Caco-2 (cell line): ENCODE results near the gene FAM229A. TPM values are rescaled to one million over a fixed set of nuclear protein-coding genes. Genes with fewer than 3 reads are reported as not detected.
A peak's percentile ranks its signal among the peaks of the same experiment; 100 is the strongest.

Experiments used
- BruUV-seq: library from RNA; stranded (reverse); fragments of 400-500 nt; replicated peaks from 2 replicates; lab custom pipeline; 2021; lab: Mats Ljungman, UMichigan
- CTCF ChIA-PET: fragments of 300-600 bp; sonication (Branson Sonifier 250); formaldehyde crosslinking; loops from one replicate; lab custom pipeline; 2022; ENCODE audit warnings: antibody characterized with exemption; lab: Charles Lee
- POLR2A ChIA-PET: fragments of 300-600 bp; sonication (Branson Sonifier 250); formaldehyde crosslinking; loops from one replicate; lab custom pipeline; 2022; ENCODE audit warnings: antibody characterized with exemption; lab: Charles Lee
- DNase-seq, 2 experiments: peaks; one replicate each; pipeline versions ENCODE4 v3.0.0 to v3.0.0-alpha.2; 2020 to 2022
- H3K27me3 ChIP-seq: replicated peaks from 2 replicates; pipeline ENCODE4 v1.6.0; 2011; ENCODE audit warnings: low read length; ENCODE audit not compliant: control insufficient read depth, insufficient read depth
- H3K36me3 ChIP-seq: 2 replicates; pipeline ENCODE4 v1.5.1; 2011; ENCODE audit warnings: low read length; ENCODE audit not compliant: control insufficient read depth, insufficient read depth
- H3K4me1 ChIP-seq: fragments of 250-450 bp; sonication (Bioruptor Pico); 2 replicates; pipeline ENCODE4 v1.5.1; 2020; ENCODE audit warnings: mild to moderate bottlenecking
- H3K4me3 ChIP-seq: 2 replicates; pipeline ENCODE4 v1.5.1; 2011; ENCODE audit warnings: low read depth, mild to moderate bottlenecking, control low read depth, low read length
- H3K9me3 ChIP-seq: fragments of 250-450 bp; sonication (Bioruptor Pico); 2 replicates; pipeline ENCODE4 v1.5.1; 2020; ENCODE audit warnings: mild to moderate bottlenecking, moderate library complexity
- H3K27ac Mint-ChIP-seq: one replicate; pipeline ENCODE4 v1.8.0; 2022; ENCODE audit warnings: mixed read lengths; ENCODE audit not compliant: unreplicated experiment
- H3K27me3 Mint-ChIP-seq: one replicate; pipeline ENCODE4 v1.8.0; 2022; ENCODE audit warnings: mixed read lengths; ENCODE audit not compliant: insufficient read depth, unreplicated experiment
- H3K36me3 Mint-ChIP-seq: one replicate; pipeline ENCODE4 v1.8.0; 2022; ENCODE audit warnings: mild to moderate bottlenecking, mixed read lengths; ENCODE audit not compliant: insufficient read depth, unreplicated experiment
- H3K4me1 Mint-ChIP-seq: one replicate; pipeline ENCODE4 v1.8.0; 2022; ENCODE audit warnings: low read depth, mixed read lengths; ENCODE audit not compliant: unreplicated experiment
- H3K4me3 Mint-ChIP-seq: one replicate; pipeline ENCODE4 v1.8.0; 2022; ENCODE audit warnings: mild to moderate bottlenecking, moderate library complexity, mixed read lengths; ENCODE audit not compliant: unreplicated experiment
- H3K9me3 Mint-ChIP-seq: one replicate; pipeline ENCODE4 v1.8.0; 2022; ENCODE audit warnings: mixed read lengths; ENCODE audit not compliant: unreplicated experiment
- CTCF ChIP-seq, 2 experiments: fragments of 200-600 bp in 1 of 2; IDR thresholded peaks; 1 replicate in 1 of 2; 2 replicates in 1 of 2; pipeline versions ENCODE4 v1.5.1 to v1.8.0; 2011 to 2022; ENCODE audit warnings: antibody characterized with exemption in 1 of 2, control low read depth in 1 of 2, inconsistent platforms in 1 of 2, low read depth in 1 of 2, low read length in 1 of 2, mild to moderate bottlenecking in 1 of 2, moderate library complexity in 1 of 2; ENCODE audit not compliant: insufficient read depth in 1 of 2, severe bottlenecking in 1 of 2, unreplicated experiment in 1 of 2
- intact Hi-C: fragments of 100-400 bp; cut with micrococcal nuclease; formaldehyde crosslinking; loops from one replicate; pipeline ENCODE4 v1.10.0; 2022; ENCODE audit not compliant: unreplicated experiment
- total RNA-seq: library from RNA; stranded (reverse); gene quantifications from 2 replicates; pipeline ENCODE4 v1.2.3, GENCODE V29; 2022

FAM229A gene
- total RNA-seq, 1 experiment from 2014 or later = 2.6 TPM

GRCh38 chr1:32334864-32335534 is 27.3 kb downstream of the FAM229A start:
- H3K9me3 ChIP-seq = no peaks in the 10 kb centered on the region
- no peaks in the 10 kb centered on the region for H3K9me3 Mint-ChIP-seq
- TF ChIP-seq CTCF (IDR thresholded peaks at IDR 0.05; ENCODE audit: insufficient read depth in 1 of 2, low read depth in 1 of 2, low read length in 1 of 2, severe bottlenecking in 1 of 2, unreplicated experiment in 1 of 2) = peak; percentile 39 to 52
- H3K36me3 ChIP-seq = peaks cover 2% of the 10 kb centered on the region; the same call in 1 of the 2 replicates
- H3K27ac Mint-ChIP-seq = peak overlapping the region; percentile 59
- peaks cover 22% of the 10 kb centered on the region for H3K4me1 ChIP-seq
- intact Hi-C loops = no loop called here
- peaks cover 21% of the 10 kb centered on the region for H3K4me1 Mint-ChIP-seq
- ChIA-PET CTCF (no interaction called here), POLR2A (interaction anchor here (0.6 to 1.7 kb wide), 3 partner anchors 59 to 261 kb away, joined by 5 to 9 read pairs (median 6); partner anchors contain the start of gene BSDC1)
- peak overlapping the region; percentile 79 for H3K4me3 ChIP-seq
- H3K27me3 ChIP-seq = no peaks in the 10 kb centered on the region
- peak in 1 of 2 experiments; percentile 51 for DNase-seq
- BruUV-seq = no TSS peak
- H3K4me3 Mint-ChIP-seq = peak overlapping the region; percentile 83
- H3K27me3 Mint-ChIP-seq = no peaks in the 10 kb centered on the region
- peaks cover 65% of the 10 kb centered on the region for H3K36me3 Mint-ChIP-seq

GRCh38 chr1:32334274-32334861 is 27.9 kb downstream of the FAM229A start:
- no peaks in the 10 kb centered on the region for H3K27me3 Mint-ChIP-seq
- H3K27ac Mint-ChIP-seq = peak overlapping the region; percentile 59
- peaks cover 21% of the 10 kb centered on the region for H3K4me1 Mint-ChIP-seq
- no peak for TF ChIP-seq CTCF (IDR thresholded peaks at IDR 0.05; ENCODE audit: insufficient read depth in 1 of 2, low read depth in 1 of 2, low read length in 1 of 2, severe bottlenecking in 1 of 2, unreplicated experiment in 1 of 2)
- H3K27me3 ChIP-seq = no peaks in the 10 kb centered on the region
- no TSS peak for BruUV-seq
- H3K36me3 ChIP-seq = peaks cover 2% of the 10 kb centered on the region; the same call in 1 of the 2 replicates
- H3K4me1 ChIP-seq = peaks cover 22% of the 10 kb centered on the region
- POLR2A ChIA-PET = no interaction called here
- H3K9me3 Mint-ChIP-seq = no peaks in the 10 kb centered on the region
- peak overlapping the region; percentile 79 for H3K4me3 ChIP-seq
- intact Hi-C loops = no loop called here
- peaks cover 67% of the 10 kb centered on the region for H3K36me3 Mint-ChIP-seq
- CTCF ChIA-PET = no interaction called here
- peak overlapping the region; percentile 83 for H3K4me3 Mint-ChIP-seq
- no peak for DNase-seq
- H3K9me3 ChIP-seq = no peaks in the 10 kb centered on the region

- Histone ChIP-seq H3K36me3 (peaks cover 2% of the 10 kb centered on the region; the same call in 1 of the 2 replicates), H3K4me1 (peaks cover 22% of the 10 kb centered on the region), H3K27me3 (no peaks in the 10 kb centered on the region), H3K9me3 (no peaks in the 10 kb centered on the region), H3K4me3 (no peak overlapping the region)
- H3K4me3 Mint-ChIP-seq = peak overlapping the region; percentile 83
- no peak for DNase-seq
- ChIA-PET POLR2A (no interaction called here), CTCF (no interaction called here)
- H3K36me3 Mint-ChIP-seq = peaks cover 75% of the 10 kb centered on the region
- TF ChIP-seq CTCF (IDR thresholded peaks at IDR 0.05; ENCODE audit: insufficient read depth in 1 of 2, low read depth in 1 of 2, low read length in 1 of 2, severe bottlenecking in 1 of 2, unreplicated experiment in 1 of 2) = no peak
- no peaks in the 10 kb centered on the region for H3K27me3 Mint-ChIP-seq
- intact Hi-C loops = no loop called here
- BruUV-seq = TSS peak; percentile 93
- no peak overlapping the region for H3K27ac Mint-ChIP-seq
- peaks cover 21% of the 10 kb centered on the region for H3K4me1 Mint-ChIP-seq
- no peaks in the 10 kb centered on the region for H3K9me3 Mint-ChIP-seq
Observed at GRCh38 chr1:32333251-32333963, 28.9 kb downstream of the FAM229A start.
